ENCODE data around the gene ADAM10. TPM values are rescaled to one million over a fixed set of nuclear protein-coding genes. Genes with fewer than 3 reads are reported as not detected.

The ADAM10 gene
- total and polyA plus RNA-seq, 2 of the 4 experiments (the other 2 are of a cell fraction) = 110 to 185 TPM

GRCh38 chr15:58595516-58596263, 153.8 kb downstream of the ADAM10 start:
- dilution Hi-C loops (cut with HindIII; ENCODE audit: low sequenced_read_pairs, unreplicated experiment) = no loop called here
- intact Hi-C loops (cut with micrococcal nuclease) = no loop called here
- CTCF ChIA-PET = interaction anchor here (0.6 kb wide), 1 partner anchor 254 kb away, joined by 3 read pairs; no protein-coding TSS in a partner anchor

More at GRCh38 chr15:58595516-58596263, 153.8 kb downstream of the ADAM10 start:
- H2BK20ac ChIP-seq (ENCODE audit: low read depth, low read length) = no peak overlapping the region
- H3K9me1 ChIP-seq (ENCODE audit: insufficient read depth, low read length) = no peaks in the 10 kb centered on the region
- no peaks in the 10 kb centered on the region for H4K20me1 ChIP-seq (ENCODE audit: insufficient read depth, low read length)
- WGBS, 2 experiments (ENCODE audit: extremely low coverage in 2 of 2, insufficient read length in 1 of 2) = no CpG with 5 or more reads among the region's 3 CpGs
- H3K27me3 ChIP-seq (ENCODE audit: control insufficient read depth, insufficient read depth, low read length) = no peaks in the 10 kb centered on the region
- BruUV-seq (replicated peaks) = no TSS peak
- TF ChIP-seq USF2 (IDR thresholded peaks at IDR 0.05; ENCODE audit: low read depth, low read length) (no peak), CEBPB (IDR thresholded peaks at IDR 0.05; ENCODE audit: low read depth, low read length) (peak; percentile 17; the same call in 1 of the 2 replicates), CHD1 (IDR thresholded peaks at IDR 0.05; ENCODE audit: low read depth, low read length) (no peak), MAZ (IDR thresholded peaks at IDR 0.05; ENCODE audit: borderline replicate concordance, low read depth, low read length) (no peak), POLR2A (IDR thresholded peaks at IDR 0.05; ENCODE audit: low read depth, low read length) (no peak), ELK1 (IDR thresholded peaks at IDR 0.05; ENCODE audit: borderline replicate concordance, low read depth, low read length) (no peak), RFX5 (IDR thresholded peaks at IDR 0.05; ENCODE audit: low read depth, low read length) (no peak)
- H3K14ac ChIP-seq (replicated peaks; ENCODE audit: low read depth, low read length) = no peak overlapping the region
- H3K27ac ChIP-seq (ENCODE audit: insufficient read depth, low read length) = no peak overlapping the region
- no peak overlapping the region for H4K5ac ChIP-seq (ENCODE audit: low read depth, low read length)
- no peak overlapping the region for H2BK120ac ChIP-seq (ENCODE audit: low read depth, low read length)
- POLR2A ChIA-PET (ENCODE audit: unreplicated experiment) = no interaction called here
- no peak overlapping the region for H4K91ac ChIP-seq (ENCODE audit: insufficient read depth, low read depth, low read length)
- H2AK9ac ChIP-seq (replicated peaks; ENCODE audit: low read depth, low read length, poor library complexity) = no peak overlapping the region
- no peak overlapping the region for H3K23ac ChIP-seq (ENCODE audit: low read depth, low read length)
- H2AK5ac ChIP-seq (ENCODE audit: low read depth, low read length) = no peak overlapping the region
- H3K4me1 ChIP-seq (ENCODE audit: control insufficient read depth, insufficient read depth, low read length) = no peaks in the 10 kb centered on the region
- no peak overlapping the region for H2BK5ac ChIP-seq (ENCODE audit: low read depth, low read length, poor library complexity, severe bottlenecking)
- no peak overlapping the region for H3K4ac ChIP-seq (ENCODE audit: low read depth, low read length)
- no peak overlapping the region for H3K4me2 ChIP-seq (ENCODE audit: low read depth, low read length)
- no peak overlapping the region for H3K4me3 ChIP-seq (ENCODE audit: insufficient read depth, low read depth, low read length)
- no peak overlapping the region for H3K56ac ChIP-seq (ENCODE audit: extremely low read depth, insufficient read depth, low read length)
- H2AFZ ChIP-seq (replicated peaks; ENCODE audit: low read length, poor library complexity) = no peak overlapping the region
- in situ Hi-C loops (cut with MboI; ENCODE audit: low sequenced_read_pairs) = no loop called here
- H2BK15ac ChIP-seq (ENCODE audit: low read depth, low read length) = no peak overlapping the region
- ATAC-seq (ENCODE audit: low read depth) (no peak), DNase-seq (no peak)
- no peak overlapping the region for H4K8ac ChIP-seq (ENCODE audit: low read depth in 2 of 2, low read length in 2 of 2)
- H3K9ac ChIP-seq (ENCODE audit: low read depth, low read length) = no peak overlapping the region
- no peaks in the 10 kb centered on the region; a peak in 2 of 4 replicates for H3K79me1 ChIP-seq (ENCODE audit: low read depth in 1 of 2, low read length in 2 of 2)
- H3K36me3 ChIP-seq (ENCODE audit: control insufficient read depth, insufficient read depth, low read length) = peaks cover 10% of the 10 kb centered on the region
- H3K18ac ChIP-seq (ENCODE audit: low read depth, low read length) = no peak overlapping the region
- H3K9me3 ChIP-seq (ENCODE audit: control insufficient read depth, insufficient read depth, low read length) = no peaks in the 10 kb centered on the region
